GM23338 (cell line): ENCODE measurements around the gene ARHGAP12. TPM values are rescaled to one million over a fixed set of nuclear protein-coding genes. Genes with fewer than 3 reads are reported as not detected.

Source experiments
- ATAC-seq: fragments of 200-7000 bp; cut with Tn5 transposase; 3 replicates; pipeline ENCODE4 v1.9.1; 2020
- DNase-seq: peaks from one replicate; pipeline ENCODE4 v3.0.0-alpha.2; 2015; ENCODE audit warnings: low spot score
- H2AFZ ChIP-seq: fragments of 200-600 bp; sonication (generic); 2 replicates; pipeline ENCODE4 v1.8.0; 2016; ENCODE audit warnings: antibody characterized with exemption, mild to moderate bottlenecking, moderate library complexity
- H3F3A ChIP-seq: fragments of 200-600 bp; sonication (generic); replicated peaks from 2 replicates; pipeline ENCODE4 v1.8.0; 2017; ENCODE audit warnings: antibody characterized with exemption, mixed run types, low read depth
- H3K27ac ChIP-seq: fragments of 200-600 bp; sonication (generic); 2 replicates; pipeline ENCODE4 v1.6.1; 2016; ENCODE audit warnings: low read depth
- H3K27me3 ChIP-seq: fragments of 200-600 bp; sonication (generic); 2 replicates; pipeline ENCODE4 v1.8.0; 2016; ENCODE audit warnings: mild to moderate bottlenecking, mixed run types, moderate library complexity; ENCODE audit not compliant: insufficient read depth
- H3K36me3 ChIP-seq: fragments of 200-600 bp; sonication (generic); 2 replicates; pipeline ENCODE4 v1.8.0; 2016; ENCODE audit warnings: mild to moderate bottlenecking; ENCODE audit not compliant: insufficient read depth
- H3K4me1 ChIP-seq: fragments of 200-600 bp; sonication (generic); 2 replicates; pipeline ENCODE4 v1.8.0; 2016; ENCODE audit warnings: mild to moderate bottlenecking, moderate library complexity; ENCODE audit not compliant: insufficient read depth
- H3K4me2 ChIP-seq: fragments of 200-600 bp; sonication (generic); 2 replicates; pipeline ENCODE4 v1.7.1; 2017; ENCODE audit warnings: mixed run types
- H3K4me3 ChIP-seq: fragments of 200-600 bp; sonication (generic); 2 replicates; pipeline ENCODE4 v1.6.1; 2016; ENCODE audit warnings: mixed run types
- H3K79me2 ChIP-seq: fragments of 200-600 bp; sonication (generic); replicated peaks from 2 replicates; pipeline ENCODE4 v1.8.0; 2017; ENCODE audit warnings: mild to moderate bottlenecking; ENCODE audit not compliant: insufficient read depth
- H3K9me2 ChIP-seq: fragments of 200-600 bp; sonication (generic); 2 replicates; pipeline ENCODE4 v1.8.0; 2017; ENCODE audit not compliant: insufficient read depth
- H4K20me1 ChIP-seq: fragments of 200-600 bp; sonication (generic); replicated peaks from 2 replicates; pipeline ENCODE4 v1.8.0; 2017; ENCODE audit warnings: mild to moderate bottlenecking; ENCODE audit not compliant: insufficient read depth
- H3K27ac Mint-ChIP-seq: 2 replicates; pipeline ENCODE4 v1.8.0; 2020; ENCODE audit warnings: inconsistent platforms, mild to moderate bottlenecking, moderate library complexity, mixed read lengths
- H3K27me3 Mint-ChIP-seq: 3 replicates; pipeline ENCODE4 v1.8.0; 2022; ENCODE audit warnings: low read depth, mild to moderate bottlenecking, moderate library complexity, mixed read lengths, inconsistent platforms; ENCODE audit not compliant: insufficient read depth, poor library complexity
- H3K36me3 Mint-ChIP-seq: 3 replicates; pipeline ENCODE4 v1.8.0; 2021; ENCODE audit warnings: low read depth, mild to moderate bottlenecking, inconsistent platforms, moderate library complexity, mixed read lengths
- H3K4me1 Mint-ChIP-seq: 3 replicates; pipeline ENCODE4 v1.8.0; 2020; ENCODE audit warnings: mild to moderate bottlenecking, inconsistent platforms, mixed read lengths
- H3K4me3 Mint-ChIP-seq: 3 replicates; pipeline ENCODE4 v1.8.0; 2021; ENCODE audit warnings: moderate library complexity, mild to moderate bottlenecking, inconsistent platforms, mixed read lengths
- H3K9me3 Mint-ChIP-seq: 3 replicates; pipeline ENCODE4 v1.8.0; 2020; ENCODE audit warnings: moderate library complexity, mild to moderate bottlenecking, inconsistent platforms, mixed read lengths
- EZH2phosphoT487 ChIP-seq: fragments of 200-600 bp; sonication (generic); IDR thresholded peaks from one replicate; pipeline ENCODE4 v1.8.1; 2018; ENCODE audit warnings: antibody characterized with exemption; ENCODE audit not compliant: unreplicated experiment
- JUNB ChIP-seq: IDR thresholded peaks from one replicate; pipeline ENCODE4 v1.6.1; 2016; ENCODE audit warnings: antibody characterized with exemption; ENCODE audit not compliant: unreplicated experiment
- NANOG ChIP-seq: IDR thresholded peaks from 2 replicates; pipeline ENCODE4 v1.6.1; 2016; ENCODE audit warnings: antibody characterized with exemption, borderline replicate concordance
- POLR2AphosphoS5 ChIP-seq: IDR thresholded peaks from 2 replicates; pipeline ENCODE4 v1.6.1; 2016; ENCODE audit warnings: antibody characterized with exemption, low read depth
- STAT1 ChIP-seq: IDR thresholded peaks from one replicate; pipeline ENCODE4 v1.6.1; 2016; ENCODE audit warnings: antibody characterized with exemption; ENCODE audit not compliant: unreplicated experiment
- ZNF114 ChIP-seq: fragments of 250-450 bp; sonication (Bioruptor Pico); IDR thresholded peaks from 2 replicates; pipeline ENCODE4 v1.5.0; 2020; ENCODE audit warnings: mild to moderate bottlenecking, moderate library complexity
- polyA plus RNA-seq: library from polyadenylated mRNA; unstranded; fragments of >200 nt; fragmentation: Nextera tagmentation; extraction: Ambion mirVana; gene quantifications from 2 replicates; pipeline ENCODE4 v1.2.1, GENCODE V29; 2016
- total RNA-seq: library from RNA; depleted of rRNA; stranded (reverse); fragments of >200 nt; shearing (Covaris generic); gene quantifications from 2 replicates; pipeline ENCODE4 v1.2.3, GENCODE V29; 2014
- TF ChIP-seq, protein P1 (sequence below): IDR thresholded peaks from one replicate; pipeline ENCODE4 v1.6.1; 2018; ENCODE audit warnings: antibody characterized with exemption; ENCODE audit not compliant: unreplicated experiment

ARHGAP12 gene
- total and polyA plus RNA-seq, 2 experiments from 2014 or later, result 27.5 to 50.7 TPM

DNA sequence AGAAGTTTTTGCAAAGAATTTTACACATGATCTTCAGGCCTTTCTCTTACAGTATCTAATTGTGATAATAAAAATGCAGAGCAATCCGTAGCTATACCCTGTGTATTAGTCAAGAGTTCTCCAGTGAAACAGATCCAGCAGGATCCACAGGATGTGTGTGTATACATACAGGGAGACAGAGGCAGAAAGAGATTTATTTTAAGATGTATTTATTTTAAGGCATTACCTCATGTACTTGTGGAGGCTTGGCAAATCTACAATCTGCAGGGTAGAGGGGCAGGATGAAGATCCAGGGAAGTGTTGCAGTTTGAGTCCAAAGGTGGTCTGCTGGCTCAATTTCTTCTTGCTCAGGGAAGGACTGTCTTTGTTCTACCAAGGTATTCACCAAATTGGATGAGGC is 41.7 kb downstream of the ARHGAP12 start (continued):
- TF ChIP-seq, protein P1, sequence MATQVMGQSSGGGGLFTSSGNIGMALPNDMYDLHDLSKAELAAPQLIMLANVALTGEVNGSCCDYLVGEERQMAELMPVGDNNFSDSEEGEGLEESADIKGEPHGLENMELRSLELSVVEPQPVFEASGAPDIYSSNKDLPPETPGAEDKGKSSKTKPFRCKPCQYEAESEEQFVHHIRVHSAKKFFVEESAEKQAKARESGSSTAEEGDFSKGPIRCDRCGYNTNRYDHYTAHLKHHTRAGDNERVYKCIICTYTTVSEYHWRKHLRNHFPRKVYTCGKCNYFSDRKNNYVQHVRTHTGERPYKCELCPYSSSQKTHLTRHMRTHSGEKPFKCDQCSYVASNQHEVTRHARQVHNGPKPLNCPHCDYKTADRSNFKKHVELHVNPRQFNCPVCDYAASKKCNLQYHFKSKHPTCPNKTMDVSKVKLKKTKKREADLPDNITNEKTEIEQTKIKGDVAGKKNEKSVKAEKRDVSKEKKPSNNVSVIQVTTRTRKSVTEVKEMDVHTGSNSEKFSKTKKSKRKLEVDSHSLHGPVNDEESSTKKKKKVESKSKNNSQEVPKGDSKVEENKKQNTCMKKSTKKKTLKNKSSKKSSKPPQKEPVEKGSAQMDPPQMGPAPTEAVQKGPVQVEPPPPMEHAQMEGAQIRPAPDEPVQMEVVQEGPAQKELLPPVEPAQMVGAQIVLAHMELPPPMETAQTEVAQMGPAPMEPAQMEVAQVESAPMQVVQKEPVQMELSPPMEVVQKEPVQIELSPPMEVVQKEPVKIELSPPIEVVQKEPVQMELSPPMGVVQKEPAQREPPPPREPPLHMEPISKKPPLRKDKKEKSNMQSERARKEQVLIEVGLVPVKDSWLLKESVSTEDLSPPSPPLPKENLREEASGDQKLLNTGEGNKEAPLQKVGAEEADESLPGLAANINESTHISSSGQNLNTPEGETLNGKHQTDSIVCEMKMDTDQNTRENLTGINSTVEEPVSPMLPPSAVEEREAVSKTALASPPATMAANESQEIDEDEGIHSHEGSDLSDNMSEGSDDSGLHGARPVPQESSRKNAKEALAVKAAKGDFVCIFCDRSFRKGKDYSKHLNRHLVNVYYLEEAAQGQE, result no peak
- TF ChIP-seq STAT1 (no peak), NANOG (no peak), POLR2AphosphoS5 (no peak), ZNF114 (CRISPR knock-in tag) (no peak)

DNA sequence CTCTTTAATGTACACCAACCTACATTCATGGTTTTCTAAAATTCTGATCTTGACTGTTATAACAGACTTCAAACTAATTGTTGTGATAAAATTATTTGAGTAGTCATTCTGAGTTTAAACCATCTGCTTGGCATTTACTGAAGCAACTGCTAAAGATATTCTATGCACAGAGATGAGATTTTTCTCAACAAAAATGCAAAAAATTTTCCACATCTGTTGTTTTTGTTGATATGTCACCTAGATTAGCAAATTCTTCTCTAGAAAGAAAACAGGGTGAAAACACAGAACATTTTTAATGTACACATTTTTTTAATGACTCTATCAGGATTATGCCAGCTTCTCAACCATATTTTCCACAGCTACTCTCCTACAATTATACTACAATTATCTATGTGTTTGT is 42.7 kb downstream of the ARHGAP12 start:
- H3K4me2 ChIP-seq, result no peak overlapping the region
- DNase-seq (no peak), ATAC-seq (no peak)
- Mint-ChIP-seq H3K9me3 (no peaks in the 10 kb centered on the region), H3K4me3 (no peak overlapping the region), H3K27me3 (no peaks in the 10 kb centered on the region), H3K27ac (no peak overlapping the region), H3K4me1 (peaks cover 11% of the 10 kb centered on the region; the same call in 2 of the 3 replicates), H3K36me3 (peaks cover 7% of the 10 kb centered on the region; the same call in 2 of the 3 replicates)
- no peaks in the 10 kb centered on the region for H3K27me3 ChIP-seq
- peaks cover 91% of the 10 kb centered on the region for H3K79me2 ChIP-seq
- H3K4me1 ChIP-seq, result no peaks in the 10 kb centered on the region; the same call in 1 of the 2 replicates
- H3K36me3 ChIP-seq, result no peaks in the 10 kb centered on the region; the same call in 1 of the 2 replicates
- no peak overlapping the region for H2AFZ ChIP-seq
- TF ChIP-seq EZH2phosphoT487, result no peak
- TF ChIP-seq, protein P1, result no peak
- TF ChIP-seq ZNF114 (CRISPR knock-in tag), result no peak
- no peak for TF ChIP-seq JUNB
- TF ChIP-seq NANOG, result no peak
- no peaks in the 10 kb centered on the region for H3K9me2 ChIP-seq
- H4K20me1 ChIP-seq, result peaks cover 8% of the 10 kb centered on the region
- no peak overlapping the region for H3K4me3 ChIP-seq
- no peak overlapping the region for H3K27ac ChIP-seq
- no peaks in the 10 kb centered on the region for H3F3A ChIP-seq
